ENCODE measurements around the gene MYCN. TPM values are rescaled to one million over a fixed set of nuclear protein-coding genes. Genes with fewer than 3 reads are reported as not detected.

MYCN gene
- total and polyA plus RNA-seq, 2 of the 8 experiments (the other 6 are each of a cell fraction or from before 2014, with no cell fraction given) = 87.8 to 137 TPM

DNA sequence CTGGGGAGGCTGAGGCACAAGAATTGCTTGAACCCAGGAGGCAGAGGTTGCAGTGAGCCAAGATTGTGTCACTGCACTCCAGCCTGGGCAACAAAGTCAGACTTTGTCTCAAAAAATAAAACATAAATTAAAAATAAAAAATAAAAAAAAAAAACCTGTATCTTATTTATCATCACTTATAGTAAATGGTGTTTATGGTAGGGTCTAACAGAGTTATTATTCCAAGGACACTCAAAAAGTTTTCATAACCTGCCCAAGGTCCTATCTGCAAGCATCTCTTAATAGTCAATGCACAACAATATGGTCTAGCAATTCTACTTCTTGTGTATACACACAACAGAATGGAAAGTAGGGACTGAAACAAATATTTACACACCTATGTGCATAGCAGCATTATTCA, 47.3 kb upstream of the MYCN start (continued):
- TF ChIP-seq JUN (IDR thresholded peaks at IDR 0.05; ENCODE audit: low read depth, low read length) = no peak
- no peak for TF ChIP-seq TCF12 (IDR thresholded peaks at IDR 0.05; ENCODE audit: low read depth, low read length)
- TF ChIP-seq RFX5 (IDR thresholded peaks at IDR 0.05; ENCODE audit: borderline replicate concordance, low read depth, low read length) = no peak
